NCI-H524 (cell line): ENCODE measurements around the gene FRMD4B.
A peak's percentile ranks its signal among the peaks of the same experiment; 100 is the strongest.
"Not testable (repeated sequence)": the region's sequence is repeated elsewhere in the genome, so short reads cannot be mapped to it uniquely, and the experiment has no call there.

Source experiments
- DNase-seq, 2 experiments: peaks; one replicate each; lab custom pipeline; 2025; lab: John Stamatoyannopoulos, UW

FRMD4B gene

DNA sequence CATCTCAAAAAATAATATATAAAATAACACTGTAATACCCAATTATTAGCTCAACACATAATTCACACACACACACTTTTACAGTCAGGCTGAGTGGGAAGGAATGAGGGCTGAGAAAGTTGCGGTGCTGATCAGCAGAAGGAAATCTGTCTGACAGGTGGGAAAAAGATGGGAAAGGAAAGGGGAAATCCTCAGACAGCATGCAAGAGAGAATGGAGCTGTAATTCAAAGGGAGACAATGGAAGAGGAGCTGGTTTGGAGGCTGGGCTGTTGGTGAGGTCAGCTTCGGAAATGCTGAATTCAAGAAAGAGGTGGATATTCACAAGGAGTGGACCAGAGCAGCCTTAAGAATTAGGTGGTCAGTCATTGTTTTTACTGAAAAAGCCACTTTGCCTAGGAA is 141.8 kb downstream of the FRMD4B start:
- no peak for DNase-seq

DNA sequence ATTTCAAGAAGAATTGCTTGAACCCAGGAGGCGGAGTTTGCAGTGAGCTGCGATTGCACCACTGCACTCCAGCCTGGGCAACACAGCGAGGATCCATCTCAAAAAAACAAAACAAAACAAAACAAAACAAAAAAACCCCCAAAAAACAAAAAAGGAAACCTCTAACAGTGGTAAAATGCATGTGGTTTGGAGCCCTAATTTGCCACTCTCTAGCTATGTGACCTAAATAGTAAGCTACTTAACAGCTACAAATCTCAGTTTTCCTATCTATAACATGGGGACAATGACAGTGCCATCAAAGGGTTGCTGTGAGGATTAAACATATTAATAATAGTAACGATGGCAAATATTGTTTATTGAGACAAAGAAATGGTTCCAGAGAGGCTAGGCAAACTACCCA is 144.1 kb downstream of the FRMD4B start:
- no peak for DNase-seq

DNA sequence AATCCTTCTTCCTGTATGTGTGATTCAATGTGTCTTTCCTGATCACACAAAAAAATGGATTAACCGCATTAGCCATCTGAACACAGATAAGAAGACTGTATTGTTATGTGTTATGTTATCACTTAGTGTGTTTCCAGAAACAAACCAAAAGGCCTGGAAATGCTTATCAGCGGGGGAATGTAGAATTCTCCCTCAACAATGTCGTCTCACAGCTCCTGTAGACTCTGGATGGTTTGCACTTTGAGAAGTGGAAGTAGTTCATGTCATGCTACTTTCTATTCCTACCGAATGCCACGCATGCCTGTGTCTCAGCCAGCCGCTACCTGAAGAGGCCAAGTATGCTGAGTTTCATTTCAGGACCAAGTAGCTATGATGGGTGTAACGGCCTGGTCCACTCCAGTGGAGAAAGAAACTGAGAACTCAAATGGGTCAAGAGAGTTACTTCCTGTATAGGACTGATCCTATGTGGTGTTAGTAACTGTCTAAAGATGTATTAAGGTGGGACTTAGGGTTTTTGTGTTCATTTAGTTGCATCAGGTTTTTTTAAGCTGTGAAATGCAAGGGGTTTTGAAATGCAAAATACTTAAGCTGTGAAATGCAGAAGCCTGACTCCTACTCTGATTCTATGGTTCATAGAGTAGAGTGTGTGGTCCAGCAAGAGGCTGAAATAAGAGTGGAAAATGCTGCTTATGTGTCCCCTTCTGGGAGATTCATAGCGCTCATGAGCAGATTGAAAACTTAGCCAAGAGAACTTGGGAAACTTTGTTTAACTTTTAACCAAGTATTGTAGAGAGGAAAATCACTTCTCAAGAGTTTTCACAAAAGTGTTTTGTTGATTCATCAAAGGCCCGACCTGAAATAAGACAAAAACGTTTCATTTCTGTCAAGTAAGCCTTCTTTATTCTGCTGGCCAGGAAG is 145.0 kb downstream of the FRMD4B start:
- no peak for DNase-seq

DNA sequence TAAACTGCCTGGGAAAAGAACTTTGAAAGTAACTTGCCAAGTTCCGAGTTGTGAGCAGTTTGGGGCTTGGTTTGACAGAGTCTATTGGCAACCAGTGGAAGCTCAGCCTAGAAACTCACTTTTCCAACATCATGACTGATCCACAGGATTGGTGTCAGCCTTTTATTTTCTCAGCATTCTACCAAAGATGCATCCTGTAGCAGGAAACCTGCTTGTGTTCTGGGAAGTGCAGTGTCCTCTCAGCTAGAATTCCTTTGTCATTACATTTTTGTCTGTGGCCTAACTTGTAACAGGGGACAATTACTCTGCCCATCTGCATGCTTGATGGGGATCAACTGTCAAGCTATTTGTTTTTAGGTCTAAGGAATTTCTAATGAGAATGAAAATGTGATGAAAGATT is 146.8 kb downstream of the FRMD4B start:
- no peak for DNase-seq

DNA sequence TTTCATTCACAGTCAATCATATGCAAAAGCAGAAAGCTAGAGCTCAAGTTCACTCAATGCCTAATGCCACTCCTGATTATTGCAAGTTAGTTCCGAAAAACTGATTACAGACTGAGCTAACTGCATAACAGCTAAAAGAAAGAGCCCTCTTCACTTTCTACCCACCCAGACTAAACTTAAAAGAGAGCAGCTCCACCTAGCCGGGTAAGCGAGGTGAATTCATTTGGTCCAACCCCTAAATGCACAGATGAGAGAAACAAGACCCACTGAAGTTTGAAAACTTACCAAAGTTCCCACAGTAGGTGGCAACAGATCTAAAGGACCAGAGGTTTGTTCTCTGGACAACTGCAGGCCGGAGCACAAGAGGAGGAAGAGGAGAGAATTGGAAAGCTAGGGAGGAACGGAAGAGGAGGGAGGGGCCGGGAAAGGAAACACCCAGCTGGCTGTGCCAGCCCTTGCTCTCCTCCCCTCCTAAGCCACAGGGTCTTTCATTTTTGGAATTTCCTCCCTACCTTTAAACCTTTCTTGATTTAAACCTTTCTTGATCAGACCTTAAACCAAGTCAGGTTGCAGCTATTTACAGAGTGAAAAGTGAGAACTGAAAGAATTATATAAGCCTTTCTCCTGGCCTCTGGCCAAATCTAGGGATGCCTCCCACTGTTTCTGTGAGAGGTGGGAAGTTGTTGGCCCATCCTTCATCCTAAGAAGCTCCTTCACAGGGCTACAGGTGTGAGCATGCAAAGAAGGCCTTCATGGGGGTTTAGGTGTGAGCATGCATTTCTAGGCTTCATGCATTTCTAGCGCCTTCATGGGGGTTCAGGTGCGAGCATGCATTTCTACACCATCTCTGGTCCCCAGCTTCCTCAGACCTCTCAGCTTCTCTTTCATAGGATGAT is 148.8 kb downstream of the FRMD4B start:
- DNase-seq = peak; percentile 5 to 7

DNA sequence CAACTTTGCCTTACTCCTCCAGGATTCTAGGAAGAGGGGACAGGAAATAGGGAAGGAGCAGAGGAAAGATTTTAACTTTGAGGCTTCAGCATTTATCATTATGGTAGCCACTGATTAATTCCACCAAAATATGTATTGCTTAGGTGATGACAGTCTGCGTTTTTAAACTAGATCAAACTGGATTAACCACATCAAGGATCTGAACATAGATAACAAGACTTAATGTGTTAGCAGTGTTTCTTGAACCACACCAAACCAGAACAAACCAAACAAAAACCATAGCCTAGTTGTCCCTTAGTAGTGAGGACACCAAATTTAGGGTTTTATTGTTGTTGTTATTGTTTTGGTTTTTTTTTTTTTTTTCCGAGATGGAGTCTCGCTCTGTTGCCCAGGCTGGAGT is 150.0 kb downstream of the FRMD4B start:
- DNase-seq = no peak

DNA sequence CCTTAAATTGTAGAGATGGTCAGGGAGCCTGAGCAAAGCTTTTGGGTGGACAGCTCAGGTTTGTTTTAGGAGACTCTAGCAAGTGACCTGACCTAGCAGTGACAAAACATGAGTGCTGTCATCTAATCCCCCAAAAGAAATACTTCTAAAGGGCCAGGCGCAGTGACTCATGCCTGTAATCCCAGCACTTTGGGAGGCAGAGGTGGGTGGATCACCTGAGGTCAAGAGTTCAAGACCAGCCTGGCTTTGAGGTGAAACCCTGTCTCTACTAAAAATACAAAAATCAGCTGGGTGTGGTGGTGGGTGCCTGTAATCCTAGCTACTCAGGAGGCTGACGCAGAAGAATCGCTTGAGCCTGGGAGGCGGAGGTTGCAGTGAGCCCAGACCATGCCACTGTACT is 150.7 kb downstream of the FRMD4B start:
- not testable (repeated sequence) for DNase-seq

DNA sequence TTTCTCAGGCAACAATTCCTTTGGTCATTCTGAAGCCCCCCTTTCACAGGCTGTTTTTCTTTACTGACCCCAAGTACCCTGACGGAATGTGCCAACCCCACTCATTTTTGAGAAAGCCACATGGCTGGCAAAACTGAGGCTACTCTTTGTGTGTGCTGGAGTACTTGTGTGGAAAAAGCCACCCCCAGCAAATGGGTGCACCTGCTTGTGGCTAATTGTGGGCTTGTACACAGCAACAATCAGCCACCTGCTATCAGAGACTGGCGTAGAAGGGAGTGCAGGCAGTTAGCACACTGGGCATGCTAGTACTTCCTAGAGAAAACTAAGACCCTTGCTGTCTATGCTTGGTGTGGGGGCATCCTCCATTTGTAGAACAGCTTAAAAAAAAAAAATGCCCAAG is 153.4 kb downstream of the FRMD4B start:
- no peak for DNase-seq

DNA sequence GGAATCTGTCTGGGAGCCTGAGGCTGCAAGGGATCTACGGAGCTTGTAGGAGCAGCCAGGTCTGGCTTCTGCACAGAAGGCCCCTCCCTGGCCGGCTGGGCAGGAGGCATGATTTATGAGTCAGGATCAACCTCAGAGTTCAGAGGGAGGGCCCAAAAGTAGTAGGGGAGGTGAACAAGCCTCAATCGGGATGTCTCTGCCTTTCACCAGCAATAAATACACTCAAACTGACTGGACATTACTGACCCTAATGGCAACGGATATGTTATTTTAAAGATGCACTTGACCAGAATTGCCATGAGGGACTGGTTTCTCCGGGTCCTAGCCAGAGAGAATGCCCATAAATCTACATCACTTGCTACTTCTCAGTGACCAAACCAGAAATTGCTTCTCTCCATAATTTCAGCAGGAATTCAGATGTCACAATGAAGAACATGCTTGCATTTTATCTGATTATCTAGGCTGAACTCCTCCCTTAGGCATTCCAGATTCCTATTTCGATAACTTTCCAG is 153.9 kb downstream of the FRMD4B start:
- no peak for DNase-seq

DNA sequence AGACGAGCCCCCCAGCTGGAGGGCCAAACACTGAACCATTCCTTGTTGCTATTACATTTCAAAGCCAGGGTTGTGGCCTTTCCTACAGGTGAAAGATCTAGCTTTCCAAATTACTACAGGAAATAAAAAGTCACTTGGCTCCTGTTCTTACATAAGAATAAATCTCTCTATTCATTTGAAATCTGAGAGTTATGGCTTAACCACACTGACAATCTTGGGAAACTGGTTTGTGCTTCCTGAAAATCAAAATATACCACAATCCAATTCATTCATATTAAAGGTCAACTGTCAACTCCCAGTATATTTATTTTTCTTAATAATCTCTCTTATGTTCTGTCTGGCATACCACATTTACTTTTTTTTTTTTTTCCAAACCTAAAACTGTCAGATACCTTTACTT is 159.8 kb downstream of the FRMD4B start:
- DNase-seq = no peak

DNA sequence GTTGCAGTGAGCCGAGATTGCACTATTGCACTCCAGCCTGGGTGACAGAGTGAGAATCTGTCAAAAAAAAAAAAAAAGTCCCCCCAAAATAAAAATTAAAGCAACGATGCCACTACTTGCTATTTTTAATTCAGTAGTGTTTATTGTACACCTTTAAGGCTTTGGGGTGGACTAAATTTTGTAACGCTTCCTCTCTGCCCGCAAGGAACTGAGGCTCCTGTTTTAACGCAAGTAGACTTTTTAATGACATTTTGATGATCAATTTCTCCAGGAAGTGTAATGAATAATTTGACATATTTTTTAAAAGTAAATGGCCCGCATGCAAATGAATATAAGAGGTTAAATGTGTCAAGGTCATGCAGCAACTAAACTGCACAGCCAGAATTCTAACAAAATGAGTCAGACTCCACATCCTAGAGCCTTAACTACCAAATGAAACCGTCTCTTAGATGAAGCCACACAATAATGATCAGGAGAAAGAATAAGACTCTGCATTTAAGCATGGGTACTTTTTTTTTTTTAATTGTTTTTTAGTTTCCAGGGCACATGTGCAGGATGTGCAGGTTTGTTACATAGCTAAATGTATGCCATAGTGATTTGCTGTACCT is 166.7 kb downstream of the FRMD4B start:
- no peak for DNase-seq

DNA sequence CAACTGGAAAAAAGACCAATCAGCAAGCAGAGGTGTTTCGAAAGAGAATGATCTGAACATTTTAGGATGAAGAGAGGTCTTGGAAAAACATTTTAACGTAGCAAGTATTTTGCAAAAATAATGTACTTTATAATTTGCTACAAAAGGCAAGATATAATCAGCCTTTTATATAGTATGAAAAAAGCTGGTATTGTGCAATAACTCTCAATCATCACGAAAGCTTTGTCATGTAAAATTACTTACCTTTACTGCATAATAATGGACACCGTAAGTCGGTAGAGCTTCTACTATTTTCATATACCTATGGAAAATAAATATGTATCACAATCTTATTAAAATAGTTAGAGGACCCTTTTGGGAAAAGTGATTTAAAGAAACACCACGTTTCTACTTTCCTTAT is 167.8 kb downstream of the FRMD4B start:
- no peak for DNase-seq

DNA sequence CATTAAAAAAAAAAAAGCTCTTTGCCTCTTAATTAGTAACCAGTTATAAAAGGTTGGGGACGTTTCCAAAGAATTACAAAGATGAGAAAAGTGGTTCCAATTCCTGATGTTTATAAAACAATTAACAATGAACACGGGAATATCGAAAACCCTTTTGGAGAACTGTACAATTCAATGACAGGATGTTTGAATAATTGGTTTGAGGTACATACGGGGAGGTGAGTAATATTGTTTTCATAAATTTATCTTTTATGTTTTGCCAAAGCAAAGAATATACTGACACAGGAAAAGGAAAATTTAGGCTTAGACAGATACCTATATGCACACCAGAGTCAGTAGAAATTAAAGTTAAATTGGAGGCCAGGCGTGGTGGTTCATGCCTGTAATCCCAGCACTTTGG is 168.9 kb downstream of the FRMD4B start:
- DNase-seq = no peak

DNA sequence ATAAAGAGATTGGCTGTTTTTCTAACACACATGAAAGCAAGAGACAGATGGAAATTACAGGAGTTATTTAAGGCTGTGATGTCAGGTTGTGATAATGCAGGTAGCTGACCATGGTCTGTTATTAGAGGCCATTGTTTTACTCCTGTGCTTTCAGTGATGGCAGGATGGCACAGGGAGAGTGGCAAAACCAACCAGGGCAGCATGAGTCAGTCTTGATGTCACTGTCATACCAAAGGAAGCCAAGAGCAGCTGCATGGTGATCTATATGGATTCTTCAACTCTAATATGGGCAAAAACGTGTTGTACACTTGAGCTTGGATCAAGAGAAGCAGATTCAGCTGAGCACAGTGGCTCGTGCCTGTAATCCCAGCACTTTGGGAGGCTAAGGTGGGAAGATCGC is 171.6 kb downstream of the FRMD4B start:
- no peak for DNase-seq

DNA sequence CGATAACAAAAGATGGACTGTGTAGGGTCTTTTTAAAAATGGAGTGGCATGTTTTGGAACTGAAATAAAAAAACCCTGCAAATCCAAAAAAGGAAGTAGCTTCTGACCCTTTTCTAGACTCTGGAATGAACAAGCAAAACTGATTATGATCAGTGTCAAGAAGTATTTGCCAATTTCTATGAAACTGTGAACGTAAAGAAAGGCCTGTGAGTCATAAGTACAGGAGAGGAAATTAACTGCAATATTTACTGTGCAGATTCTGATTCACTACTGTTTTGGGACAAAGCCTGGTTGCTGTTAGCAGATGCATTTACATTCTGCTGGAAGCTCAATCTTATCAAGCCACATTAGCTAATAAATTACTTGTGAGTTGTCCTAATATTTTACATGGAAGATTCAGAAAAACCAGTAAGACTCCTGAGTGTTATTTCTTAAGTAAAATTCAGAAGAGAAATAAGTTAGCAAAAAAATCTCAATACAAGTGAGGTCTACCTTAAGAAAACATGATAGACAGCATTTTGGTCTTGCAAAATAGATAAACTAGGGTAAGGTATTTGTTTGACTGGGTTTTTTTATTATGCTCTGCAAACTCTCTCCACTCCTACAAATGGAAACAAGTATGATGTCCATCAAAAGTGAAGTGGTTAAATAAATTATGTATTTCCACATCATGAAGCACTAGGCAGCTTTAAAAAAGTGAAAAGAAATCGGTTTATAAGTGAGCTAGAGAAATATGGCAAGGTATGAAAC is 173.3 kb downstream of the FRMD4B start:
- no peak for DNase-seq

DNA sequence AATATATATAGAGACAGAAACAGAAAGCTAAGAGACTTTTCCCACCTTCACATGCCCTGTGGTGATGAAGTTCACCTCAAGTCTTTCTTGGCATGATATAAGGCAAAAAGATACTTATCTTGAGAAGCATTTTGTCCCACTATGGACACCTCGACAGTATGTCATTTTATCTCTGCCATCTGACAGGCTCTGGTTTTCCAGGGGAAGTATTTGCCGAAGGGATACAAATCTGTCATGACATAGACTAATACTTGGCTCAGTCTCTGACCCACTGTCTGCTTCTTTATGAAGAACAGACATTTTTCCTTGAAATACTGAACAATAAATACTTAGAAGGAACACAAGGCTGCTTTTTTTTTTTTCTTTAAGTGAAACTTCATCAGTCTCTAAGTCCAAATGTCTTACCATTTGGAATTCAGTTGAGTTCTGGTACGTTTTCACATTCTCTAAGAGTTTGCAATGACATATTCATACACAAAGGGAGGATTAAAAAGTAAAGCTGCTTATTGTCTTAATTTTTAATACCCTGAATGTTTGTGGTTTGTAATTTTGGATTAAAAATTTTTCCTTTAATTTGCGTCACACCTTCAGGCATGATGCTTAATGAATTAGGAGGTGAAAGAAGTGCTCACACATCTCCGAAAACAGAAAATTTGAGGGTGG is 175.7 kb downstream of the FRMD4B start:
- no peak for DNase-seq

DNA sequence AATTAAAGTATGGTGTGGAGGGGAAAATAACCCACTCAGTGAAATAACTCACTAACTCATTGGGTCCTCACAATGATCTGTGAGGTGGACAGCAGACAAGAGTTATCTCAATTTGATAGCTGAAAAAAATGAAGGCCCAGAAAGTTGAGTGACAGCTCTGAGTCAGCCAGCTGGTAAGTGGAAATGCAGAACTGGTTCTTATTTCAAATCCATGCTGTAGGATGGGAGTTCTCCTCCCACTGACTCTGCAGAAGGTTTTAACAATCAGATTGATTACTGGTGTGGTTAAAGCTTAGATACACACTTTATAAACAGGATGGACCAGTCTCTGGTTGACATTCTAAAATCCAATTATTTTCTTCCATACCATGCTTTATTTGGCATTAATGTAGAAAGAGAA is 176.5 kb downstream of the FRMD4B start:
- no peak for DNase-seq

DNA sequence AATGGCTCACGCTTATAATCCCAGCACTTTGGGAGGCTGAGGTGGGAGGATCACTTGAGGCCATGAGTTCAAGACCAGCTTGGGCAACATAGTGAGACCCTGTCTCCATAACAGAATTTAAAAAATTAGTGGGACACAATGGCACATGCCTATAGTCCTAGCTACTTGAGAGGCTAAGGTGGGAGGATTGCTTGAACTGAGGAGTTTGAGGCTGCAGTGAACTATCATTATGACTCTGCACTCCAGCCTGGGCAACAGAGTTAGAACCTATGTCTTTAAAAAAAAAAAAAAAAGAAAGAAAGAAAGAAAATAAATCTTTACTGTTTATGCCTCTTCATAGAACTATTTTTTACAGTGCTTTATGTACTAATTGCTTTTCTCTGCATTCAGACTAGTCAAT is 178.9 kb downstream of the FRMD4B start:
- DNase-seq = no peak

DNA sequence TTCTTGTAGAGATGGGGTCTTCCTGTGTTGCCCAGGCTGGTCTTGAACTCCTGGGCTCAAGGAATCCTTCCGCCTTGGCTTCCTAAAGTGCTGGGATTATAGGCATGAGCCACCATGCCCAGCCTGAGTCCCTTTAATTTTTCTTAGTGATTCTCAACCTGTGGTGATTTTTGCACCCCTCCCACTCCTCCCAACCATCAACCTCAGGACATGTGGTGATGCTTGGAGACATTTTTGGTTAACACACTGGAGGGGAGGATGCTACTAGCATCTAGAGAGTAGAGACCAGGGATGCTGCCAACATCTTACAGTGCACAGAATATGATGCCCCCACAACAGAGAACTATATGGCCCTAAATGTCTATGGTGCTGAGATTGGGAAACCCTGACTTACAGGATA is 180.5 kb downstream of the FRMD4B start:
- no peak for DNase-seq

DNA sequence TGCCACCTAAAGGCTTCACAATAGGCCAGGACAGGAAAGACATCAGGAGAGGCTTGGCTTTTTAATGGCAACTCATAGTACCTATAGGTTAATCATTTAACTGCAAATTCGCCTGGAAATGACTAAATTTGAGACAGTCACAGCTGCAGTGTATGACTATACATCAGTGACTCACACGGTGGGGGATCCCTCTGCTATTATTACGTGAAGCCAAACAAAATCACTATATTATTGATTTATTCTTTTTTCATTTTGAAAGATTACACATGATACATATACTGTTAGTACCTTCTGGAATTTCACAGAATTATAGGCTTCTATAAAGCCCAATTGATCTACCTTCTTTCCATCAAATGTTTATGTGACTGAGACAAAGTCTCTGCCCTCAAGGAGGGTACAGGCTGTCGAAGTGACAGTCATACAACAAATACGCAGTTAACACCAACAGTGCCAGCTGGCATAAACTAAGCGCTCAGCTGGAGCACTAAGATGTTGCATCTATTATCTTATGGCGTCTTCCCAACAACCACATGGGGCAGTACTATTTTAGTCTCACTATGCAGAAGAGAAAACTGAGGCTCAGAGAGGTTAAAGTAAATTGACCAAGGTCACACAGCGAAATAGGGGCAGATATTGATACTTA is 181.5 kb downstream of the FRMD4B start:
- peak; percentile 7 to 49 for DNase-seq
